Measurements from ENCODE around the gene ZNF609.

DNA sequence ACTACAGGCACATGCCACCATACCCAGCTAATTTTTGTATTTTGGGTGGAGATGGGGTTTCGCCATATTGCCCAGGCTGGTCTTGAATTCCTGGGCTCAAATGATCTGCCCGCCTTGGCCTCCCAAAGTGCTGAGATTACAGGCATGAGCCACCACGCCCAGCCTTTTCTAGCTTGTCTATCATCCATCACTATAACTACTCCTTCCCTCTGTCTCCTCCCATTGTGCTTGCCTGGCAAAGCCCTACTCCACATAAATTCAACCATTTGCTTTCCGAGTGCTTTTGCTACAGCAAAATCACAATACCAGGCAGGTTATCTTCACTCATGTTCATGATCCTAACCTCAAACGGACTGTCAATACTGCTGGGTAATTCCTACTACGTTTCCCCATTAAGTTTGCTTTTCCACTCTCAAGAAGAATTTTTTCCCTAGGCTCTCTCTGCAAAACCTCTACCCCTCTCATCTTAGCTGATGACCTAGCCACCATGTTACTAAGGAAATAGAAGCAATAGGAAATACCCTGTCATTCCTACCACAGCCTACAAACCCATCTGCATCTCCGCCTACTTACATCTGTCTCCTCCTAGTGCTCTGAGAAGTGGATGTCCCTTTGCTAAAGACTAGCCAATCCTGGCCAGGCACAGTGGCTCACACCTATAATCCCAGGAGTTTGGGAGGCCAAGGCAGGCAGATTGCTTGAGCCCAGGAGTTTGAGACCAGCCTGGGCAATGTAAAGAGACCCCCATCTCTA lies 250.5 kb downstream of the ZNF609 start:
- TF ChIP-seq CTCF (IDR thresholded peaks at IDR 0.05; ENCODE audit: low read depth, low read length) (no peak), EZH2phosphoT487 (IDR thresholded peaks at IDR 0.05; ENCODE audit: low read depth) (no peak)
